ENCODE results near the gene BTLA.
"Not testable (repeated sequence)": the region's sequence is repeated elsewhere in the genome, so short reads cannot be mapped to it uniquely, and the experiment has no call there.

The BTLA gene

DNA sequence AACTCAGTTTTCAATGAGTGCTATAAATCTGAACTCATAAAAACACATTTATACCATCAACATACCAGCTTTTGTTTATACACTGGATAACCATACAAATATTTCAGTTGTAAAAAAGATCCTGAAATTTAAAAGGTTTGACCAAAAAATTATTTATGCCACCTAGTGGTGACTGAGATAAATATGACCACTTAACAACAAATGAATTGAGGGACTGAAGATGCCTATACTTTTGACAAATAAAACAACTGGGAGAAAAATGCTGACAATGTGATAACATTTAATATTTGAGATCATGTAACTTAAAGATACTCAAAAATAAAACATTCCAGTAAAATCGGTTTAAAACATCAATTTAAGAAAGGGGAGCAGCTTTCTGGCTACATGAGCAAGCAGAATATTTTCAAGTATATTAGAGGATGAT, 32.1 kb upstream of the BTLA start:
- TF ChIP-seq EZH2phosphoT487 (conservative IDR thresholded peaks at IDR 0.05; ENCODE audit: low read length) (no peak), CTCF (IDR thresholded peaks at IDR 0.05; ENCODE audit: insufficient read depth, low read length, poor library complexity, severe bottlenecking) (peak; percentile 66)

DNA sequence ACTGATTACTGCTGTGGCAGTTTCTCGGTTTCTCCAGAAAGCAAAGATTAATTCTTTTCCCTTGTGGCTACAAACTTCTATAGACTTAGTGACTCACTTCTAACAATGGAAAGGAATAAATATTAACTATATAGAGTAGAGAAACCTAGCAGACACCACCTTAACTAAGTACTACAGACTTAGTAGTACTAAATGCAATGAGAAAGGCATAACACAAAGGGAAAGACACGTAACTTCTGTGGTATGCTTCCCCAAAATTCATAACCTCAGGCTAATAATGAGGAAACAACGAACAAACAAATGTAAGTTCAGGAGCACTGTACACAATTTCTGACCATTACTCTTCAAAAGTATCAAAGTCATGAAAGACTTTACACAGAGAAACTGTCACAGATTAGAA, 31.3 kb upstream of the BTLA start:
- Histone ChIP-seq H3K4me3 (ENCODE audit: insufficient read depth, low read length, poor library complexity, severe bottlenecking) (no peak overlapping the region), H2AFZ (ENCODE audit: low read depth, low read length, severe bottlenecking) (no peak overlapping the region), H3K79me2 (ENCODE audit: insufficient read depth, low read length) (no peaks in the 10 kb centered on the region), H3K4me2 (ENCODE audit: low read depth, low read length, poor library complexity, severe bottlenecking) (no peak overlapping the region), H3K9ac (ENCODE audit: low read length) (no peak overlapping the region), H3K27ac (ENCODE audit: low read depth, low read length) (no peak overlapping the region), H3K36me3 (ENCODE audit: low read length) (peaks cover 39% of the 10 kb centered on the region), H3K9me3 (ENCODE audit: insufficient read depth, low read length) (no peaks in the 10 kb centered on the region), H3K9me2 (replicated peaks; ENCODE audit: insufficient read depth, low read length) (no peaks in the 10 kb centered on the region), H3K27me3 (ENCODE audit: low read length) (no peaks in the 10 kb centered on the region), H3F3A (ENCODE audit: insufficient read depth) (peaks cover 27% of the 10 kb centered on the region), H4K20me1 (ENCODE audit: low read depth, low read length) (no peaks in the 10 kb centered on the region)
- no peak for TF ChIP-seq EZH2phosphoT487 (conservative IDR thresholded peaks at IDR 0.05; ENCODE audit: low read length)
- no peak for TF ChIP-seq CTCF (IDR thresholded peaks at IDR 0.05; ENCODE audit: insufficient read depth, low read length, poor library complexity, severe bottlenecking)

More for the DNA sequence above, 32.1 kb upstream of the BTLA start:
- Histone ChIP-seq H4K20me1 (ENCODE audit: low read depth, low read length) (no peaks in the 10 kb centered on the region), H3K36me3 (ENCODE audit: low read length) (peaks cover 44% of the 10 kb centered on the region), H3F3A (ENCODE audit: insufficient read depth) (peaks cover 27% of the 10 kb centered on the region), H3K9me3 (ENCODE audit: insufficient read depth, low read length) (no peaks in the 10 kb centered on the region), H3K9me2 (replicated peaks; ENCODE audit: insufficient read depth, low read length) (no peaks in the 10 kb centered on the region), H3K4me2 (ENCODE audit: low read depth, low read length, poor library complexity, severe bottlenecking) (no peak overlapping the region), H2AFZ (ENCODE audit: low read depth, low read length, severe bottlenecking) (no peak overlapping the region), H3K27ac (ENCODE audit: low read depth, low read length) (no peak overlapping the region), H3K4me3 (ENCODE audit: insufficient read depth, low read length, poor library complexity, severe bottlenecking) (no peak overlapping the region), H3K27me3 (ENCODE audit: low read length) (no peaks in the 10 kb centered on the region), H3K79me2 (ENCODE audit: insufficient read depth, low read length) (no peaks in the 10 kb centered on the region), H3K9ac (ENCODE audit: low read length) (no peak overlapping the region)

DNA sequence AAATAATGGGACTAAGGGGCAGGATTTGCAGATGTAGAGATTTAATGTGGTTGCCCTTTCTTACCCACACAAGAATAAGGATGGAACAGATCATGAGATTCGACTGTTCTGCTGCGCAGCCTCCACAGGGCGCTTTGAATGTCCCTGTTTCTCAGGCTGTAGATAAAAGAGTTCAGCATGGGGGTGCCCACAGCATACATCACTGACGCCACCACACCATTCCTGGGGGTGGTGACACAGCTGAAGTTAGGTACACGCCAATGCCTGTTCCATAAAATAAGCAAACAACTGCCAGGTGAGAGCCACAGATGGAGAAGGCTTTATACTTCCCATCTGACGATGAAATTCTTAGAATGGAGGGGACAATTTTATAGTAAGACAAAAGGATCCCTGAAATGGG, 24.9 kb upstream of the BTLA start:
- H2AFZ ChIP-seq (ENCODE audit: low read depth, low read length, severe bottlenecking); H3F3A ChIP-seq (ENCODE audit: insufficient read depth); H4K20me1 ChIP-seq (ENCODE audit: low read depth, low read length); H3K9ac ChIP-seq (ENCODE audit: low read length); H3K79me2 ChIP-seq (ENCODE audit: insufficient read depth, low read length); H3K9me3 ChIP-seq (ENCODE audit: insufficient read depth, low read length); H3K27me3 ChIP-seq (ENCODE audit: low read length); H3K27ac ChIP-seq (ENCODE audit: low read depth, low read length); H3K4me3 ChIP-seq (ENCODE audit: insufficient read depth, low read length, poor library complexity, severe bottlenecking); H3K36me3 ChIP-seq (ENCODE audit: low read length); H3K4me2 ChIP-seq (ENCODE audit: low read depth, low read length, poor library complexity, severe bottlenecking); H3K9me2 ChIP-seq (replicated peaks; ENCODE audit: insufficient read depth, low read length): not testable (repeated sequence)

DNA sequence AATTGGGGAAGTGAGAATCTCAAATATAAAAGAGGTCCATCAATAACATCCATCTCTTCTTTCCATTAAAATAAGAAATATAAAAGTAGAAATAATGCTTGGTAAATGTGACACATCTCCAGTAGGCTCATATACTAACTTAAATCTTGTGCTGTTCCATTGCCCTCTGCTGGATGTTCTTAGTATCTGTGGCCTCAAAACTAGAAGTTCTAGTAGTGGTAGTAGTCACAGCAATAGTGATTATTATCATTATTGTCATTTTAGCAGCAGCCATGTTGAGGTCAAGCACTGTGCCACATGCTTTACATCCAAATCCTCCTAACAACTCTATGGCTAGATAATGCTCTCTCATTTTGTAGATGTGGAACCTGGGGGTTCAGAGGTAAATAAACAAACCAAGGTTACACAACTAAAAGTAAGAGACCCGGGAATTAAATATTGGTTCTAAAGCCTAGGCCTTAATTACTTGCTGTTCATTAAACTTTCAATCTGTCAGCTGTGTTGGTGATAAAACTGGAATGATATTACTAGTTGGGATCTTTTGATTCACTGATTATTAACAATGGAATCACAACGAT, 20.2 kb upstream of the BTLA start:
- peak overlapping the region; percentile 81 for H2AFZ ChIP-seq (ENCODE audit: low read depth, low read length, severe bottlenecking)
- no peak for TF ChIP-seq EZH2phosphoT487 (conservative IDR thresholded peaks at IDR 0.05; ENCODE audit: low read length)
- TF ChIP-seq CTCF (IDR thresholded peaks at IDR 0.05; ENCODE audit: insufficient read depth, low read length, poor library complexity, severe bottlenecking), result peak; percentile 89
- no peaks in the 10 kb centered on the region for H3K9me3 ChIP-seq (ENCODE audit: insufficient read depth, low read length)
- H4K20me1 ChIP-seq (ENCODE audit: low read depth, low read length), result no peaks in the 10 kb centered on the region
- no peak overlapping the region for H3K9ac ChIP-seq (ENCODE audit: low read length)
- no peak overlapping the region for H3K4me3 ChIP-seq (ENCODE audit: insufficient read depth, low read length, poor library complexity, severe bottlenecking)
- H3K27ac ChIP-seq (ENCODE audit: low read depth, low read length), result no peak overlapping the region
- no peaks in the 10 kb centered on the region for H3K9me2 ChIP-seq (replicated peaks; ENCODE audit: insufficient read depth, low read length)
- H3K27me3 ChIP-seq (ENCODE audit: low read length), result no peaks in the 10 kb centered on the region
- no peaks in the 10 kb centered on the region for H3K36me3 ChIP-seq (ENCODE audit: low read length)
- peaks cover 8% of the 10 kb centered on the region; the same call in 1 of the 2 replicates for H3F3A ChIP-seq (ENCODE audit: insufficient read depth)
- H3K4me2 ChIP-seq (ENCODE audit: low read depth, low read length, poor library complexity, severe bottlenecking), result no peak overlapping the region
- no peaks in the 10 kb centered on the region for H3K79me2 ChIP-seq (ENCODE audit: insufficient read depth, low read length)

- not testable (repeated sequence) for H3K79me2 ChIP-seq (ENCODE audit: insufficient read depth, low read length); H3K27ac ChIP-seq (ENCODE audit: low read depth, low read length); H3K4me3 ChIP-seq (ENCODE audit: insufficient read depth, low read length, poor library complexity, severe bottlenecking); H3K9me3 ChIP-seq (ENCODE audit: insufficient read depth, low read length); H3K36me3 ChIP-seq (ENCODE audit: low read length); H3K9ac ChIP-seq (ENCODE audit: low read length); H3K9me2 ChIP-seq (replicated peaks; ENCODE audit: insufficient read depth, low read length); H4K20me1 ChIP-seq (ENCODE audit: low read depth, low read length); H3K27me3 ChIP-seq (ENCODE audit: low read length); H3K4me2 ChIP-seq (ENCODE audit: low read depth, low read length, poor library complexity, severe bottlenecking); H3F3A ChIP-seq (ENCODE audit: insufficient read depth)
- H2AFZ ChIP-seq (ENCODE audit: low read depth, low read length, severe bottlenecking), result peak overlapping the region; percentile 81
Observed at GRCh38 chr3:112518970-112519369, 19.7 kb upstream of the BTLA start.
